ENCODE data around the gene PCGF2.

The PCGF2 gene

GRCh38 chr17:38752308-38753070 is 4.4 kb upstream of the PCGF2 start, which contains the start of gene PSMB3:
PSMB3 (plus strand) TSS chr17:38752741; CDS start chr17:38752827, 86 bp downstream.
- peak; percentile 90 for DNase-seq (ENCODE audit: insufficient read length, low spot score)
- TF ChIP-seq SPI1 (IDR thresholded peaks at IDR 0.05; ENCODE audit: low read depth, low read length) (peak; percentile 100), POU2F2 (IDR thresholded peaks at IDR 0.05; ENCODE audit: low read depth, low read length) (peak; percentile 5; the same call in 1 of the 2 replicates), TAF1 (IDR thresholded peaks at IDR 0.05; ENCODE audit: low read depth, low read length) (peak; percentile 38), POLR2AphosphoS5 (IDR thresholded peaks at IDR 0.05; ENCODE audit: low read depth, low read length) (peak; percentile 80), POLR2A (IDR thresholded peaks at IDR 0.05; ENCODE audit: low read depth, low read length) (peak; percentile 59), PAX5 (IDR thresholded peaks at IDR 0.05; ENCODE audit: insufficient read depth, low read length, severe bottlenecking) (peak; percentile 45)
- FAIRE-seq: no peak

- DNase-seq (ENCODE audit: insufficient read length, low spot score) (no peak), FAIRE-seq (no peak)
- TF ChIP-seq PAX5 (IDR thresholded peaks at IDR 0.05; ENCODE audit: insufficient read depth, low read length, severe bottlenecking) (no peak), POLR2A (IDR thresholded peaks at IDR 0.05; ENCODE audit: low read depth, low read length) (no peak), POLR2AphosphoS5 (IDR thresholded peaks at IDR 0.05; ENCODE audit: low read depth, low read length) (no peak), POU2F2 (IDR thresholded peaks at IDR 0.05; ENCODE audit: low read depth, low read length) (0 out of 2 replicates have a peak, but pooled peaks have one; percentile 60), TAF1 (IDR thresholded peaks at IDR 0.05; ENCODE audit: low read depth, low read length) (peak; percentile 32; the same call in 1 of the 2 replicates), SPI1 (IDR thresholded peaks at IDR 0.05; ENCODE audit: low read depth, low read length) (no peak; the same call in 1 of the 2 replicates)
These were observed 3.7 kb upstream of the PCGF2 start for GRCh38 chr17:38751808-38752307.

GRCh38 chr17:38751144-38751807 is 3.1 kb upstream of the PCGF2 start:
- TF ChIP-seq PAX5 (IDR thresholded peaks at IDR 0.05; ENCODE audit: insufficient read depth, low read length, severe bottlenecking): no peak
- TF ChIP-seq SPI1 (IDR thresholded peaks at IDR 0.05; ENCODE audit: low read depth, low read length): no peak
- no peak for TF ChIP-seq POU2F2 (IDR thresholded peaks at IDR 0.05; ENCODE audit: low read depth, low read length)
- no peak for TF ChIP-seq POLR2AphosphoS5 (IDR thresholded peaks at IDR 0.05; ENCODE audit: low read depth, low read length)
- no peak for TF ChIP-seq POLR2A (IDR thresholded peaks at IDR 0.05; ENCODE audit: low read depth, low read length)
- TF ChIP-seq TAF1 (IDR thresholded peaks at IDR 0.05; ENCODE audit: low read depth, low read length): no peak
- FAIRE-seq (no peak), DNase-seq (ENCODE audit: insufficient read length, low spot score) (no peak)

DNA sequence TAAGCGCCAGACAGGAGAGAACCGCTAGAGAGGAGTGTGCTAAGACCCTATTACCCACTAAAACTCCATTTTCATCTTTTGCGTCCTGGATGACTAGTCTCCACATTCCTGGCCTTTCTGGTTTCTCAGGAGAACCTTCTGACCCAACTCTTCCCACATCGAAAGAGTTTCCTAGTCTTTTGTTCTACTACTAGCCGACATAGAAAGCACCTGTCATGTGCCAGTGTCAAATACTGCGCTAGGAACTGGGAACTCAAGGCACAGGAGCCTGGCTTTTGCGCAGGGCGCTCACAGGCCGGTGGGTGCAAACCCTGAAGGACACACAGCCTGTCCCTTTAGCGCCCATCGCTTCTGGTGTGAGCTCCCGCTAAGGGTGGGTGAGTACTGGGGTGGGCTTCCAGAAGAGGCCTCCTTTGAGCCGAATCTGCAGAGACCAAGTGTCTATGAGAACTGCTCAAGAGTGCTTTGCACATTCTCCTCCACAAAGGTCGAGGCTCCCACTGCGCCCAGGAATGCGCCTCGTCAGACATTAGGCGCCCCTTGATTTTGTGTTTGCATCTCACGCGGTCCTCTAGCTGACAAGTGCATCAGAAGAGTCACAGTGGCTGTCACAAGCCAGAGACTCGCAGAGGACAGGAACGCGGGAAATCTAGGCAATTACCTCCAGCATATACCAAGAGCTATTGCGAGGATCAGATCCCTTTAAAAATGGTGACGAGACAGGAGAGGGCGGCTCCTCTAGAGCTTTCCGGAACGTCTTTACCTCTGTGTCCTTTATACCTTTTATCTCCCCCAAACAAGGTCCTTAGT is 2.4 kb upstream of the PCGF2 start:
- DNase-seq (ENCODE audit: insufficient read length, low spot score) (no peak), FAIRE-seq (no peak)
- TF ChIP-seq PAX5 (IDR thresholded peaks at IDR 0.05; ENCODE audit: insufficient read depth, low read length, severe bottlenecking) (no peak), TAF1 (IDR thresholded peaks at IDR 0.05; ENCODE audit: low read depth, low read length) (no peak), SPI1 (IDR thresholded peaks at IDR 0.05; ENCODE audit: low read depth, low read length) (no peak), POLR2A (IDR thresholded peaks at IDR 0.05; ENCODE audit: low read depth, low read length) (no peak), POLR2AphosphoS5 (IDR thresholded peaks at IDR 0.05; ENCODE audit: low read depth, low read length) (no peak), POU2F2 (IDR thresholded peaks at IDR 0.05; ENCODE audit: low read depth, low read length) (no peak)

DNA sequence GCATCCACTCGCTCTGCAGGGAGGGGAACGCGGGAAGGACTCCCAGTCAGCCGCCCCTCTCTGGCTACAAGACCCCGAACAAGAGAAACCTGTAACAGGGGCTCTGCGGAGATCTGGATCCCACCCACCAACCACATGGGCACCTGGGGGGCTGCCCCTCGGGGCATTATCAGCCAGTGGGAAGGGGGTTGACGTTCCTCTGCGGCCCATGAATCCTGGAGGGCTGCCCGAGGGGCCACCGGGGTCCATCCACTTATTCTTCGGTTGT is 1.8 kb upstream of the PCGF2 start:
- FAIRE-seq (no peak), DNase-seq (ENCODE audit: insufficient read length, low spot score) (no peak)
- TF ChIP-seq POLR2AphosphoS5 (IDR thresholded peaks at IDR 0.05; ENCODE audit: low read depth, low read length) (no peak), POU2F2 (IDR thresholded peaks at IDR 0.05; ENCODE audit: low read depth, low read length) (no peak), SPI1 (IDR thresholded peaks at IDR 0.05; ENCODE audit: low read depth, low read length) (no peak), PAX5 (IDR thresholded peaks at IDR 0.05; ENCODE audit: insufficient read depth, low read length, severe bottlenecking) (no peak), POLR2A (IDR thresholded peaks at IDR 0.05; ENCODE audit: low read depth, low read length) (no peak)

GRCh38 chr17:38749223-38750043 is 1.3 kb upstream of the PCGF2 start:
- DNase-seq (ENCODE audit: insufficient read length, low spot score): no peak
- TF ChIP-seq TAF1 (IDR thresholded peaks at IDR 0.05; ENCODE audit: low read depth, low read length) (no peak), PAX5 (IDR thresholded peaks at IDR 0.05; ENCODE audit: insufficient read depth, low read length, severe bottlenecking) (no peak), SPI1 (IDR thresholded peaks at IDR 0.05; ENCODE audit: low read depth, low read length) (peak; percentile 50), POLR2A (IDR thresholded peaks at IDR 0.05; ENCODE audit: low read depth, low read length) (no peak), POU2F2 (IDR thresholded peaks at IDR 0.05; ENCODE audit: low read depth, low read length) (no peak), POLR2AphosphoS5 (IDR thresholded peaks at IDR 0.05; ENCODE audit: low read depth, low read length) (no peak)
- no peak for FAIRE-seq

DNA sequence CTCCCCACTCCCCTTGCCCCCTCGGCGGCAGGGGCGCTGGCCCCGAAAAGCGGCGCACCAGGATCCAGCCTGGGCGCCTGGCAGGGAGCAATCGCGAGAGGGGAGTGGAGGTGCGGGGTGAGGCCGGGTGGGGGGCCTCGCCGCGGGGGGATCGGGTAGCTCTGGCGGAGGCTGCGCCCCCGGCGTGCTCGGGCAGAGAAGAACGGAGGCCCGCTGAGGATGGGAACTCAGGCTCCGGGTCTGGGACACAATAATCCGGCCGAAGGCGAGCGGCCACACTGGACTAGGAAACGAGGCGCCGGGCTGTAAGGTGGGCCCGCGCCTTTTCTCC is 721 bp upstream of the PCGF2 start:
- FAIRE-seq (no peak), DNase-seq (ENCODE audit: insufficient read length, low spot score) (no peak)
- no peak for TF ChIP-seq POU2F2 (IDR thresholded peaks at IDR 0.05; ENCODE audit: low read depth, low read length)

DNA sequence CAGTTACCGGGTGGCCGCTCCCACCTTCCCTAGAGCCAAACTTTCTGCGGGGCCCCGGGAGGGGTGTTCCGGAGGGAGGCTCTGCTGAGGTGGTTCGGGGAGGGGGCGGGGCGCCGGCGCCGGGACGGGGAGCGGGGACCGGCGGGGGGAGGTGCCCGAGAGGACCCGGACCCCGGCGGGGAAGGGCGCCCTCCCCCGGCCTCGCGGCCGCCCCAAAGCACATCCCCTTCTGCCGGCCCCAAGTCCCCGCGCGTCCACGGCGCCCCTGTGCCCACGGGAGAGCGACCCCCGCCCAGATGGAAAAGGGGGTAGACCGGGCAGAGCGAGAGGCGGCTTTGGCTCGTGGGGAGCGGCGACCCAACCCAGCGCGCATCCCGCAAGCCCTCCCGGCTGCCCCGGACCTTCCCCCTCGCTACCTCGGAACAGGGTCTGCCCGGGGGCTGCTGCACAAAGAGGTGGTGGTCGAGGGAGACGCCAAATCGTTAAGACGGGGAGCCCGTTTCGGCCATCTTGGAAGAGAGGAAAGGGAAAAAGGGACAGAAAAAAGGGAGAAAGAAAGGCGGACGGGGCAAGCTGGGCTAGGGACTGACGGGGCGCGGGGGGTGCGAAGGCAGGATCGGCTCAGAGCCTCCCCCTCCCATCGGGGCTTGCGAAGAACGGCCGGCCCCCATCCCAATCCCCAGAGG is 530 bp downstream of the PCGF2 start:
- TF ChIP-seq POU2F2 (IDR thresholded peaks at IDR 0.05; ENCODE audit: low read depth, low read length) (no peak), SPI1 (IDR thresholded peaks at IDR 0.05; ENCODE audit: low read depth, low read length) (no peak), POLR2AphosphoS5 (IDR thresholded peaks at IDR 0.05; ENCODE audit: low read depth, low read length) (no peak), TAF1 (IDR thresholded peaks at IDR 0.05; ENCODE audit: low read depth, low read length) (no peak), POLR2A (IDR thresholded peaks at IDR 0.05; ENCODE audit: low read depth, low read length) (no peak), PAX5 (IDR thresholded peaks at IDR 0.05; ENCODE audit: insufficient read depth, low read length, severe bottlenecking) (no peak)
- FAIRE-seq (no peak), DNase-seq (ENCODE audit: insufficient read length, low spot score) (no peak)

Measured in GM12891 (cell line).